ENCODE measurements around the gene DGKG. TPM values are rescaled to one million over a fixed set of nuclear protein-coding genes. Genes with fewer than 3 reads are reported as not detected.

Gene DGKG
- total and polyA plus RNA-seq, 4 donors, result 2.1 to 13.7 (median 8.0) TPM

- no peak for ATAC-seq (ENCODE audit: insufficient read depth, low FRiP score)
- H3K9ac ChIP-seq (ENCODE audit: insufficient read depth in 1 of 2, low read length in 2 of 2), result no peak overlapping the region
- no peak overlapping the region for H3K4me3 ChIP-seq
- peaks cover 0 to 1% (median 0%) of the 10 kb centered on the region in 5 donors for H3K4me1 ChIP-seq (ENCODE audit: control insufficient read depth in 5 of 5, insufficient read depth in 5 of 5, low read length in 5 of 5)
- no peak for TF ChIP-seq CTCF (IDR thresholded peaks at IDR 0.05; ENCODE audit: control extremely low read depth, extremely low read depth)
- H3K36me3 ChIP-seq (ENCODE audit: control insufficient read depth in 4 of 4, insufficient read depth in 4 of 4, low read length in 4 of 4), result no peaks in the 10 kb centered on the region
- DNase-seq, result peak; percentile 32 to 85 (median 67)
- 58 to 71% methylated on average over 3 of the region's 3 CpGs for WGBS, 2 donors
- H3K27me3 ChIP-seq (ENCODE audit: control insufficient read depth in 3 of 3, insufficient read depth in 3 of 3, low read length in 2 of 3), result peaks cover 0 to 8% (median 0%) of the 10 kb centered on the region in 3 donors
- no peak overlapping the region for H3K27ac ChIP-seq (ENCODE audit: low read depth in 1 of 2, low read length in 1 of 2)
- H3K9me3 ChIP-seq (ENCODE audit: control insufficient read depth in 4 of 4, insufficient read depth in 3 of 4, low read length in 3 of 4), result peaks cover 0 to 1% (median 0%) of the 10 kb centered on the region in 4 donors
These were observed 54.3 kb downstream of the DGKG start for GRCh38 chr3:186307594-186308221.

GRCh38 chr3:186305286-186305685 lies 56.7 kb downstream of the DGKG start:
- no peak for ATAC-seq (ENCODE audit: insufficient read depth, low FRiP score)
- Histone ChIP-seq H3K9me3 (ENCODE audit: control insufficient read depth in 4 of 4, insufficient read depth in 3 of 4, low read length in 3 of 4) (no peaks in the 10 kb centered on the region), H3K9ac (ENCODE audit: insufficient read depth in 1 of 2, low read length in 2 of 2) (no peak overlapping the region), H3K4me1 (ENCODE audit: control insufficient read depth in 5 of 5, insufficient read depth in 5 of 5, low read length in 5 of 5) (no peaks in the 10 kb centered on the region), H3K36me3 (ENCODE audit: control insufficient read depth in 4 of 4, insufficient read depth in 4 of 4, low read length in 4 of 4) (no peaks in the 10 kb centered on the region), H3K27me3 (ENCODE audit: control insufficient read depth in 3 of 3, insufficient read depth in 3 of 3, low read length in 2 of 3) (peaks cover 0 to 8% (median 0%) of the 10 kb centered on the region in 3 donors), H3K4me3 (no peak overlapping the region), H3K27ac (ENCODE audit: low read depth in 1 of 2, low read length in 1 of 2) (no peak overlapping the region)
- TF ChIP-seq CTCF (IDR thresholded peaks at IDR 0.05; ENCODE audit: control extremely low read depth, extremely low read depth), result no peak
- DNase-seq, result no peak
- WGBS, 2 donors, result 71 to 88% methylated on average over 2 of the region's 2 CpGs

- Histone ChIP-seq H3K4me1 (ENCODE audit: control insufficient read depth in 5 of 5, insufficient read depth in 5 of 5, low read length in 5 of 5) (no peaks in the 10 kb centered on the region), H3K4me3 (no peak overlapping the region), H3K9me3 (ENCODE audit: control insufficient read depth in 4 of 4, insufficient read depth in 3 of 4, low read length in 3 of 4) (no peaks in the 10 kb centered on the region), H3K36me3 (ENCODE audit: control insufficient read depth in 4 of 4, insufficient read depth in 4 of 4, low read length in 4 of 4) (no peaks in the 10 kb centered on the region), H3K27ac (ENCODE audit: low read depth in 1 of 2, low read length in 1 of 2) (no peak overlapping the region), H3K27me3 (ENCODE audit: control insufficient read depth in 3 of 3, insufficient read depth in 3 of 3, low read length in 2 of 3) (peaks cover 0 to 8% (median 0%) of the 10 kb centered on the region in 3 donors), H3K9ac (ENCODE audit: insufficient read depth in 1 of 2, low read length in 2 of 2) (no peak overlapping the region)
- DNase-seq (no peak), ATAC-seq (ENCODE audit: insufficient read depth, low FRiP score) (no peak)
- no peak for TF ChIP-seq CTCF (IDR thresholded peaks at IDR 0.05; ENCODE audit: control extremely low read depth, extremely low read depth)
- WGBS, 2 donors, result 39 to 57% methylated on average over 11 of the region's 11 CpGs
These were observed 58.1 kb downstream of the DGKG start for GRCh38 chr3:186303965-186304364.

- no peak overlapping the region for H3K27ac ChIP-seq (ENCODE audit: low read depth in 1 of 2, low read length in 1 of 2)
- peaks cover 0 to 2% (median 0%) of the 10 kb centered on the region in 4 donors for H3K9me3 ChIP-seq (ENCODE audit: control insufficient read depth in 4 of 4, insufficient read depth in 3 of 4, low read length in 3 of 4)
- no peak overlapping the region for H3K9ac ChIP-seq (ENCODE audit: insufficient read depth in 1 of 2, low read length in 2 of 2)
- H3K4me1 ChIP-seq (ENCODE audit: control insufficient read depth in 5 of 5, insufficient read depth in 5 of 5, low read length in 5 of 5), result no peaks in the 10 kb centered on the region
- H3K27me3 ChIP-seq (ENCODE audit: control insufficient read depth in 3 of 3, insufficient read depth in 3 of 3, low read length in 2 of 3), result peaks cover 0 to 8% (median 0%) of the 10 kb centered on the region in 3 donors
- ATAC-seq (ENCODE audit: insufficient read depth, low FRiP score) (no peak), DNase-seq (no peak)
- no peak overlapping the region for H3K4me3 ChIP-seq
- no peak for TF ChIP-seq CTCF (IDR thresholded peaks at IDR 0.05; ENCODE audit: control extremely low read depth, extremely low read depth)
- H3K36me3 ChIP-seq (ENCODE audit: control insufficient read depth in 4 of 4, insufficient read depth in 4 of 4, low read length in 4 of 4), result no peaks in the 10 kb centered on the region
- 57 to 77% methylated on average over 4 of the region's 4 CpGs for WGBS, 2 donors
These were observed 62.7 kb downstream of the DGKG start for GRCh38 chr3:186299327-186299726.
